GM23338 (cell line): ENCODE measurements around the gene SMC5. TPM values are rescaled to one million over a fixed set of nuclear protein-coding genes. Genes with fewer than 3 reads are reported as not detected.
A peak's percentile ranks its signal among the peaks of the same experiment; 100 is the strongest.

Source experiments
- ATAC-seq: fragments of 200-7000 bp; cut with Tn5 transposase; 3 replicates; pipeline ENCODE4 v1.9.1; 2020
- DNase-seq: peaks from one replicate; pipeline ENCODE4 v3.0.0-alpha.2; 2015; ENCODE audit warnings: low spot score
- H2AFZ ChIP-seq: fragments of 200-600 bp; sonication (generic); 2 replicates; pipeline ENCODE4 v1.8.0; 2016; ENCODE audit warnings: antibody characterized with exemption, mild to moderate bottlenecking, moderate library complexity
- H3F3A ChIP-seq: fragments of 200-600 bp; sonication (generic); replicated peaks from 2 replicates; pipeline ENCODE4 v1.8.0; 2017; ENCODE audit warnings: antibody characterized with exemption, mixed run types, low read depth
- H3K27ac ChIP-seq: fragments of 200-600 bp; sonication (generic); 2 replicates; pipeline ENCODE4 v1.6.1; 2016; ENCODE audit warnings: low read depth
- H3K27me3 ChIP-seq: fragments of 200-600 bp; sonication (generic); 2 replicates; pipeline ENCODE4 v1.8.0; 2016; ENCODE audit warnings: mild to moderate bottlenecking, mixed run types, moderate library complexity; ENCODE audit not compliant: insufficient read depth
- H3K36me3 ChIP-seq: fragments of 200-600 bp; sonication (generic); 2 replicates; pipeline ENCODE4 v1.8.0; 2016; ENCODE audit warnings: mild to moderate bottlenecking; ENCODE audit not compliant: insufficient read depth
- H3K4me1 ChIP-seq: fragments of 200-600 bp; sonication (generic); 2 replicates; pipeline ENCODE4 v1.8.0; 2016; ENCODE audit warnings: mild to moderate bottlenecking, moderate library complexity; ENCODE audit not compliant: insufficient read depth
- H3K4me2 ChIP-seq: fragments of 200-600 bp; sonication (generic); 2 replicates; pipeline ENCODE4 v1.7.1; 2017; ENCODE audit warnings: mixed run types
- H3K4me3 ChIP-seq: fragments of 200-600 bp; sonication (generic); 2 replicates; pipeline ENCODE4 v1.6.1; 2016; ENCODE audit warnings: mixed run types
- H3K79me2 ChIP-seq: fragments of 200-600 bp; sonication (generic); replicated peaks from 2 replicates; pipeline ENCODE4 v1.8.0; 2017; ENCODE audit warnings: mild to moderate bottlenecking; ENCODE audit not compliant: insufficient read depth
- H3K9me2 ChIP-seq: fragments of 200-600 bp; sonication (generic); 2 replicates; pipeline ENCODE4 v1.8.0; 2017; ENCODE audit not compliant: insufficient read depth
- H4K20me1 ChIP-seq: fragments of 200-600 bp; sonication (generic); replicated peaks from 2 replicates; pipeline ENCODE4 v1.8.0; 2017; ENCODE audit warnings: mild to moderate bottlenecking; ENCODE audit not compliant: insufficient read depth
- H3K27ac Mint-ChIP-seq: 2 replicates; pipeline ENCODE4 v1.8.0; 2020; ENCODE audit warnings: inconsistent platforms, mild to moderate bottlenecking, moderate library complexity, mixed read lengths
- H3K27me3 Mint-ChIP-seq: 3 replicates; pipeline ENCODE4 v1.8.0; 2022; ENCODE audit warnings: low read depth, mild to moderate bottlenecking, moderate library complexity, mixed read lengths, inconsistent platforms; ENCODE audit not compliant: insufficient read depth, poor library complexity
- H3K36me3 Mint-ChIP-seq: 3 replicates; pipeline ENCODE4 v1.8.0; 2021; ENCODE audit warnings: low read depth, mild to moderate bottlenecking, inconsistent platforms, moderate library complexity, mixed read lengths
- H3K4me1 Mint-ChIP-seq: 3 replicates; pipeline ENCODE4 v1.8.0; 2020; ENCODE audit warnings: mild to moderate bottlenecking, inconsistent platforms, mixed read lengths
- H3K4me3 Mint-ChIP-seq: 3 replicates; pipeline ENCODE4 v1.8.0; 2021; ENCODE audit warnings: moderate library complexity, mild to moderate bottlenecking, inconsistent platforms, mixed read lengths
- H3K9me3 Mint-ChIP-seq: 3 replicates; pipeline ENCODE4 v1.8.0; 2020; ENCODE audit warnings: moderate library complexity, mild to moderate bottlenecking, inconsistent platforms, mixed read lengths
- CREB1 ChIP-seq: fragments of 250-450 bp; sonication (Bioruptor Pico); IDR thresholded peaks from 2 replicates; pipeline ENCODE4 v1.5.0; 2020; ENCODE audit warnings: low read depth, mild to moderate bottlenecking, moderate library complexity
- EZH2 ChIP-seq: fragments of 200-600 bp; sonication (generic); IDR thresholded peaks from one replicate; pipeline ENCODE4 v1.8.0; 2017; ENCODE audit warnings: antibody characterized with exemption, mild to moderate bottlenecking, low read depth; ENCODE audit not compliant: unreplicated experiment
- EZH2phosphoT487 ChIP-seq: fragments of 200-600 bp; sonication (generic); IDR thresholded peaks from one replicate; pipeline ENCODE4 v1.8.1; 2018; ENCODE audit warnings: antibody characterized with exemption; ENCODE audit not compliant: unreplicated experiment
- JUNB ChIP-seq: IDR thresholded peaks from one replicate; pipeline ENCODE4 v1.6.1; 2016; ENCODE audit warnings: antibody characterized with exemption; ENCODE audit not compliant: unreplicated experiment
- NANOG ChIP-seq: IDR thresholded peaks from 2 replicates; pipeline ENCODE4 v1.6.1; 2016; ENCODE audit warnings: antibody characterized with exemption, borderline replicate concordance
- POLR2AphosphoS5 ChIP-seq: IDR thresholded peaks from 2 replicates; pipeline ENCODE4 v1.6.1; 2016; ENCODE audit warnings: antibody characterized with exemption, low read depth
- STAT1 ChIP-seq: IDR thresholded peaks from one replicate; pipeline ENCODE4 v1.6.1; 2016; ENCODE audit warnings: antibody characterized with exemption; ENCODE audit not compliant: unreplicated experiment
- ZNF114 ChIP-seq: fragments of 250-450 bp; sonication (Bioruptor Pico); IDR thresholded peaks from 2 replicates; pipeline ENCODE4 v1.5.0; 2020; ENCODE audit warnings: mild to moderate bottlenecking, moderate library complexity
- ZNF331 ChIP-seq: fragments of 250-450 bp; sonication (Bioruptor Pico); IDR thresholded peaks from 2 replicates; pipeline ENCODE4 v1.5.0; 2020; ENCODE audit warnings: low read depth, mild to moderate bottlenecking, moderate library complexity
- long read RNA-seq: library from polyadenylated mRNA; unstranded; transcript quantifications from one replicate; pipeline ENCODE4 v2.0.0, GENCODE V29; 2020; ENCODE audit not compliant: unreplicated experiment
- polyA plus RNA-seq: library from polyadenylated mRNA; unstranded; fragments of >200 nt; fragmentation: Nextera tagmentation; extraction: Ambion mirVana; gene quantifications from 2 replicates; pipeline ENCODE4 v1.2.1, GENCODE V29; 2016
- total RNA-seq: library from RNA; depleted of rRNA; stranded (reverse); fragments of >200 nt; shearing (Covaris generic); gene quantifications from 2 replicates; pipeline ENCODE4 v1.2.3, GENCODE V29; 2014; rRNA removed
- TF ChIP-seq, protein P1 (sequence below): fragments of 250-450 bp; sonication (Bioruptor Pico); IDR thresholded peaks from 2 replicates; pipeline ENCODE4 v1.5.0; 2020; ENCODE audit warnings: mild to moderate bottlenecking, moderate library complexity
- TF ChIP-seq, protein P2 (sequence below): IDR thresholded peaks from one replicate; pipeline ENCODE4 v1.6.1; 2018; ENCODE audit warnings: antibody characterized with exemption; ENCODE audit not compliant: unreplicated experiment
- TF ChIP-seq, protein P3 (sequence below): IDR thresholded peaks from 2 replicates; pipeline ENCODE4 v1.6.1; 2016; ENCODE audit warnings: antibody characterized with exemption
- TF ChIP-seq, protein P4 (sequence below), 2 experiments: fragments of 200-600 bp in 1 of 2; sonication (generic) in 1 of 2; conservative IDR thresholded peaks; 2 replicates each; pipeline versions ENCODE4 v1.5.1 to v1.6.1; 2016 to 2017; ENCODE audit warnings: antibody characterized with exemption in 2 of 2, low read depth in 2 of 2, mild to moderate bottlenecking in 2 of 2, moderate library complexity in 1 of 2

SMC5 gene
- total RNA-seq (25.5 and 29.0 TPM in 2 replicates), polyA plus RNA-seq (14.8 and 27.9 TPM in 2 replicates)
- long read RNA-seq, partial matches to known transcripts = 16 of 17 reads
- long read RNA-seq, other reads (novel, unspliced or antisense) = 1 of 17 reads

DNA sequence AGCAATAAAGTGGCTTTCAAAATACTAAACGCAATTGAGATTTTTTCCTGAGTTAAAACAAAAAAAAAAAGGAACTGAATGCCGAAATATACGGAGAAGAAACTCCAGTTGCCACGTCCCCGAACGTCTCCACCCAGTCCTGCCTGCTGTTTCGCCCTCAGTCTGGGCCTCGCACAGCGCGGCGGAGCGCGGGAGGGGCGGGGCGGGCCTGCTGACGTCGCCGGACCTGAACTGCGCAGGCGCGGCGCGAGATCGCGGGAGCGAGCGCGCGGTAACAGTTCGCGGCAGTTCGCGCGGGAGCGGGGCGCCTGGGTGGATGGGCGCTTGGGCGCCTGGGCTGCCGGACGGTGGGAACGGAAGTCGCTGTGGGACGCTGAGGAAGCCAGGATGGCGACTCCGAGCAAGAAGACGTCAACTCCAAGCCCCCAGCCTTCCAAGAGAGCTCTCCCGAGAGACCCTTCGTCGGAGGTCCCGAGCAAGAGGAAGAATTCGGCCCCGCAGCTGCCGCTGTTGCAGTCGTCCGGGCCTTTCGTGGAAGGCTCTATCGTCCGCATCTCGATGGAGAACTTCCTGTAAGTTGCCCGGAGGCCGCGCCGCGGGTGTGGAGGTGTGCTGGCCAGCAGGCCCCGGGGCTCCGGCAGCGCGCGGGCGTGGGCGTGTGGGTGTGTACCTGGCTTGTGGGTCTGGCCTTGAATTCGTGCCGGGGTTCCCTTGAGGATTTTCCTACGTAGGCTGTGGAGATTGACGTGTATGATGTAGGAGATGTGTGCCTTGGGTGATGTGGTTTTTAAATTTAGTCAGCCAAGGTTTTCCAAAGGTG, at the start of gene SMC5:
SMC5 (plus strand) TSS at position 287 of the 820 bp plus-strand sequence; CDS start at position 388, 101 bp downstream.
- DNase-seq (peak; percentile 83), ATAC-seq (peak; percentile 92)
- H3K9me2 ChIP-seq = no peaks in the 10 kb centered on the region
- H3K27me3 ChIP-seq = no peaks in the 10 kb centered on the region
- peaks cover 21% of the 10 kb centered on the region for H3K36me3 Mint-ChIP-seq
- H4K20me1 ChIP-seq = peaks cover 16% of the 10 kb centered on the region
- H3K27me3 Mint-ChIP-seq = no peaks in the 10 kb centered on the region
- H3K27ac ChIP-seq = peak within 1 kb of the TSS; percentile 83
- peaks cover 6% of the 10 kb centered on the region; the same call in 1 of the 2 replicates for H3K36me3 ChIP-seq
- H3K4me1 ChIP-seq = peaks cover 33% of the 10 kb centered on the region
- peaks cover 44% of the 10 kb centered on the region for H3K4me1 Mint-ChIP-seq
- H3K9me3 Mint-ChIP-seq = no peaks in the 10 kb centered on the region
- H3K4me3 ChIP-seq = peak within 1 kb of the TSS; percentile 95
- peak within 1 kb of the TSS; percentile 89 for H3K4me3 Mint-ChIP-seq
- TF ChIP-seq JUNB (no peak), NANOG (no peak), ZNF114 (no peak), CREB1 (CRISPR knock-in tag) (peak; percentile 78), ZNF331 (CRISPR knock-in tag) (no peak), STAT1 (no peak), EZH2phosphoT487 (no peak), POLR2AphosphoS5 (peak; percentile 97), EZH2 (no peak)
- TF ChIP-seq, protein P1, sequence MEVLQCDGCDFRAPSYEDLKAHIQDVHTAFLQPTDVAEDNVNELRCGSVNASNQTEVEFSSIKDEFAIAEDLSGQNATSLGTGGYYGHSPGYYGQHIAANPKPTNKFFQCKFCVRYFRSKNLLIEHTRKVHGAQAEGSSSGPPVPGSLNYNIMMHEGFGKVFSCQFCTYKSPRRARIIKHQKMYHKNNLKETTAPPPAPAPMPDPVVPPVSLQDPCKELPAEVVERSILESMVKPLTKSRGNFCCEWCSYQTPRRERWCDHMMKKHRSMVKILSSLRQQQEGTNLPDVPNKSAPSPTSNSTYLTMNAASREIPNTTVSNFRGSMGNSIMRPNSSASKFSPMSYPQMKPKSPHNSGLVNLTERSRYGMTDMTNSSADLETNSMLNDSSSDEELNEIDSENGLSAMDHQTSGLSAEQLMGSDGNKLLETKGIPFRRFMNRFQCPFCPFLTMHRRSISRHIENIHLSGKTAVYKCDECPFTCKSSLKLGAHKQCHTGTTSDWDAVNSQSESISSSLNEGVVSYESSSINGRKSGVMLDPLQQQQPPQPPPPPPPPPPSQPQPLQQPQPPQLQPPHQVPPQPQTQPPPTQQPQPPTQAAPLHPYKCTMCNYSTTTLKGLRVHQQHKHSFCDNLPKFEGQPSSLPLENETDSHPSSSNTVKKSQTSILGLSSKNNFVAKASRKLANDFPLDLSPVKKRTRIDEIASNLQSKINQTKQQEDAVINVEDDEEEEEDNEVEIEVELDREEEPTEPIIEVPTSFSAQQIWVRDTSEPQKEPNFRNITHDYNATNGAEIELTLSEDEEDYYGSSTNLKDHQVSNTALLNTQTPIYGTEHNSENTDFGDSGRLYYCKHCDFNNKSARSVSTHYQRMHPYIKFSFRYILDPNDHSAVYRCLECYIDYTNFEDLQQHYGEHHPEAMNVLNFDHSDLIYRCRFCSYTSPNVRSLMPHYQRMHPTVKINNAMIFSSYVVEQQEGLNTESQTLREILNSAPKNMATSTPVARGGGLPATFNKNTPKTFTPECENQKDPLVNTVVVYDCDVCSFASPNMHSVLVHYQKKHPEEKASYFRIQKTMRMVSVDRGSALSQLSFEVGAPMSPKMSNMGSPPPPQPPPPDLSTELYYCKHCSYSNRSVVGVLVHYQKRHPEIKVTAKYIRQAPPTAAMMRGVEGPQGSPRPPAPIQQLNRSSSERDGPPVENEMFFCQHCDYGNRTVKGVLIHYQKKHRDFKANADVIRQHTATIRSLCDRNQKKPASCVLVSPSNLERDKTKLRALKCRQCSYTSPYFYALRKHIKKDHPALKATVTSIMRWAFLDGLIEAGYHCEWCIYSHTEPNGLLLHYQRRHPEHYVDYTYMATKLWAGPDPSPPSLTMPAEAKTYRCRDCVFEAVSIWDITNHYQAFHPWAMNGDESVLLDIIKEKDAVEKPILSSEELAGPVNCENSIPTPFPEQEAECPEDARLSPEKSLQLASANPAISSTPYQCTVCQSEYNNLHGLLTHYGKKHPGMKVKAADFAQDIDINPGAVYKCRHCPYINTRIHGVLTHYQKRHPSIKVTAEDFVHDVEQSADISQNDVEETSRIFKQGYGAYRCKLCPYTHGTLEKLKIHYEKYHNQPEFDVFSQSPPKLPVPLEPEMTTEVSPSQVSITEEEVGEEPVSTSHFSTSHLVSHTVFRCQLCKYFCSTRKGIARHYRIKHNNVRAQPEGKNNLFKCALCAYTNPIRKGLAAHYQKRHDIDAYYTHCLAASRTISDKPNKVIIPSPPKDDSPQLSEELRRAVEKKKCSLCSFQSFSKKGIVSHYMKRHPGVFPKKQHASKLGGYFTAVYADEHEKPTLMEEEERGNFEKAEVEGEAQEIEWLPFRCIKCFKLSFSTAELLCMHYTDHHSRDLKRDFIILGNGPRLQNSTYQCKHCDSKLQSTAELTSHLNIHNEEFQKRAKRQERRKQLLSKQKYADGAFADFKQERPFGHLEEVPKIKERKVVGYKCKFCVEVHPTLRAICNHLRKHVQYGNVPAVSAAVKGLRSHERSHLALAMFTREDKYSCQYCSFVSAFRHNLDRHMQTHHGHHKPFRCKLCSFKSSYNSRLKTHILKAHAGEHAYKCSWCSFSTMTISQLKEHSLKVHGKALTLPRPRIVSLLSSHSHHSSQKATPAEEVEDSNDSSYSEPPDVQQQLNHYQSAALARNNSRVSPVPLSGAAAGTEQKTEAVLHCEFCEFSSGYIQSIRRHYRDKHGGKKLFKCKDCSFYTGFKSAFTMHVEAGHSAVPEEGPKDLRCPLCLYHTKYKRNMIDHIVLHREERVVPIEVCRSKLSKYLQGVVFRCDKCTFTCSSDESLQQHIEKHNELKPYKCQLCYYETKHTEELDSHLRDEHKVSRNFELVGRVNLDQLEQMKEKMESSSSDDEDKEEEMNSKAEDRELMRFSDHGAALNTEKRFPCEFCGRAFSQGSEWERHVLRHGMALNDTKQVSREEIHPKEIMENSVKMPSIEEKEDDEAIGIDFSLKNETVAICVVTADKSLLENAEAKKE = no peak
- TF ChIP-seq, protein P2, sequence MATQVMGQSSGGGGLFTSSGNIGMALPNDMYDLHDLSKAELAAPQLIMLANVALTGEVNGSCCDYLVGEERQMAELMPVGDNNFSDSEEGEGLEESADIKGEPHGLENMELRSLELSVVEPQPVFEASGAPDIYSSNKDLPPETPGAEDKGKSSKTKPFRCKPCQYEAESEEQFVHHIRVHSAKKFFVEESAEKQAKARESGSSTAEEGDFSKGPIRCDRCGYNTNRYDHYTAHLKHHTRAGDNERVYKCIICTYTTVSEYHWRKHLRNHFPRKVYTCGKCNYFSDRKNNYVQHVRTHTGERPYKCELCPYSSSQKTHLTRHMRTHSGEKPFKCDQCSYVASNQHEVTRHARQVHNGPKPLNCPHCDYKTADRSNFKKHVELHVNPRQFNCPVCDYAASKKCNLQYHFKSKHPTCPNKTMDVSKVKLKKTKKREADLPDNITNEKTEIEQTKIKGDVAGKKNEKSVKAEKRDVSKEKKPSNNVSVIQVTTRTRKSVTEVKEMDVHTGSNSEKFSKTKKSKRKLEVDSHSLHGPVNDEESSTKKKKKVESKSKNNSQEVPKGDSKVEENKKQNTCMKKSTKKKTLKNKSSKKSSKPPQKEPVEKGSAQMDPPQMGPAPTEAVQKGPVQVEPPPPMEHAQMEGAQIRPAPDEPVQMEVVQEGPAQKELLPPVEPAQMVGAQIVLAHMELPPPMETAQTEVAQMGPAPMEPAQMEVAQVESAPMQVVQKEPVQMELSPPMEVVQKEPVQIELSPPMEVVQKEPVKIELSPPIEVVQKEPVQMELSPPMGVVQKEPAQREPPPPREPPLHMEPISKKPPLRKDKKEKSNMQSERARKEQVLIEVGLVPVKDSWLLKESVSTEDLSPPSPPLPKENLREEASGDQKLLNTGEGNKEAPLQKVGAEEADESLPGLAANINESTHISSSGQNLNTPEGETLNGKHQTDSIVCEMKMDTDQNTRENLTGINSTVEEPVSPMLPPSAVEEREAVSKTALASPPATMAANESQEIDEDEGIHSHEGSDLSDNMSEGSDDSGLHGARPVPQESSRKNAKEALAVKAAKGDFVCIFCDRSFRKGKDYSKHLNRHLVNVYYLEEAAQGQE = no peak
- TF ChIP-seq, protein P3, sequence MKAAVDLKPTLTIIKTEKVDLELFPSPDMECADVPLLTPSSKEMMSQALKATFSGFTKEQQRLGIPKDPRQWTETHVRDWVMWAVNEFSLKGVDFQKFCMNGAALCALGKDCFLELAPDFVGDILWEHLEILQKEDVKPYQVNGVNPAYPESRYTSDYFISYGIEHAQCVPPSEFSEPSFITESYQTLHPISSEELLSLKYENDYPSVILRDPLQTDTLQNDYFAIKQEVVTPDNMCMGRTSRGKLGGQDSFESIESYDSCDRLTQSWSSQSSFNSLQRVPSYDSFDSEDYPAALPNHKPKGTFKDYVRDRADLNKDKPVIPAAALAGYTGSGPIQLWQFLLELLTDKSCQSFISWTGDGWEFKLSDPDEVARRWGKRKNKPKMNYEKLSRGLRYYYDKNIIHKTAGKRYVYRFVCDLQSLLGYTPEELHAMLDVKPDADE = peak; percentile 12; the same call in 1 of the 2 replicates
- TF ChIP-seq, protein P4, sequence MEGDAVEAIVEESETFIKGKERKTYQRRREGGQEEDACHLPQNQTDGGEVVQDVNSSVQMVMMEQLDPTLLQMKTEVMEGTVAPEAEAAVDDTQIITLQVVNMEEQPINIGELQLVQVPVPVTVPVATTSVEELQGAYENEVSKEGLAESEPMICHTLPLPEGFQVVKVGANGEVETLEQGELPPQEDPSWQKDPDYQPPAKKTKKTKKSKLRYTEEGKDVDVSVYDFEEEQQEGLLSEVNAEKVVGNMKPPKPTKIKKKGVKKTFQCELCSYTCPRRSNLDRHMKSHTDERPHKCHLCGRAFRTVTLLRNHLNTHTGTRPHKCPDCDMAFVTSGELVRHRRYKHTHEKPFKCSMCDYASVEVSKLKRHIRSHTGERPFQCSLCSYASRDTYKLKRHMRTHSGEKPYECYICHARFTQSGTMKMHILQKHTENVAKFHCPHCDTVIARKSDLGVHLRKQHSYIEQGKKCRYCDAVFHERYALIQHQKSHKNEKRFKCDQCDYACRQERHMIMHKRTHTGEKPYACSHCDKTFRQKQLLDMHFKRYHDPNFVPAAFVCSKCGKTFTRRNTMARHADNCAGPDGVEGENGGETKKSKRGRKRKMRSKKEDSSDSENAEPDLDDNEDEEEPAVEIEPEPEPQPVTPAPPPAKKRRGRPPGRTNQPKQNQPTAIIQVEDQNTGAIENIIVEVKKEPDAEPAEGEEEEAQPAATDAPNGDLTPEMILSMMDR (conservative IDR thresholded peaks at IDR 0.05; ENCODE audit: low read depth in 2 of 2) = no peak
- peak within 1 kb of the TSS; percentile 96 for H2AFZ ChIP-seq
- no peaks in the 10 kb centered on the region for H3F3A ChIP-seq
- H3K27ac Mint-ChIP-seq = peak within 1 kb of the TSS; percentile 81
- H3K79me2 ChIP-seq = peaks cover 49% of the 10 kb centered on the region
- H3K4me2 ChIP-seq = peak within 1 kb of the TSS; percentile 90
